Measurements from ENCODE around the gene CMTM2.

DNA sequence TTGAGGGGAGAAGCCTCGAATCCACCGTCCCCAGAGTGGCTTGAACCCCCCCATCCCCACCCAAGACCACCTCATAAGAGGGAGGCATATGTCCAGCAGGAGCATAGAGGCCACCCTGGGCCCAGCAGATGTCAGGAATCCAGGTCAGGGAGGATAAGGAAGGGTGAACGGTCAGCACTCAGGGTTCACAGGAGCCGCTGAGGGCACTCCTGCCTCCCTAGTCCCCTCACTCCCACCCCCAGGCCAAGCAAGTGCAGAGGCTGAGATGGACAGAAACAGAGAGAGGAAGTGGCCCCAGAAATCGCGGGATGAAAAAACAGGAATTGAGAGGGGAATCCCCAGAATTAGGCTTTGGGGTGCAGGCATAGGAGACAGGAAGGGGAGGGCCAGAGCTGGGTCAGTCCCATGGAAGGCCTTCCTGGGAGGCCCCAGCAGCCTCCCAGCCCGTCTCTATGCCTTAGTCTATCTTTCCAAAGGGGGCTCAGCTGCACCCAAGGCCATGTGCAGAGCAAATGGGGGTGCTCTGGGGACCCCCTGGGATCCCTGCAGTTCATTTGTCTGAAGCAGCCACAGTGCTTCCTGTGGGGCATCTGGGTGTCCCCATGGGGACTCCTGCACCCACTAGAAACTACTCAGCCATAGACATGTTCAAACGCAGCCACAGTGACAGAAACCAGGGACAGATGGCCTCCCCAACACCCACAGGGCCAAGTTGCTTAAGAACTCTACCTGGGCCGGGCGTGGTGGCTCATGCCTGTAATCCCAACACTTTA lies 26.9 kb downstream of the CMTM2 start:
- TF ChIP-seq POLR2AphosphoS5 (IDR thresholded peaks at IDR 0.05) = no peak
- TF ChIP-seq, protein P1, sequence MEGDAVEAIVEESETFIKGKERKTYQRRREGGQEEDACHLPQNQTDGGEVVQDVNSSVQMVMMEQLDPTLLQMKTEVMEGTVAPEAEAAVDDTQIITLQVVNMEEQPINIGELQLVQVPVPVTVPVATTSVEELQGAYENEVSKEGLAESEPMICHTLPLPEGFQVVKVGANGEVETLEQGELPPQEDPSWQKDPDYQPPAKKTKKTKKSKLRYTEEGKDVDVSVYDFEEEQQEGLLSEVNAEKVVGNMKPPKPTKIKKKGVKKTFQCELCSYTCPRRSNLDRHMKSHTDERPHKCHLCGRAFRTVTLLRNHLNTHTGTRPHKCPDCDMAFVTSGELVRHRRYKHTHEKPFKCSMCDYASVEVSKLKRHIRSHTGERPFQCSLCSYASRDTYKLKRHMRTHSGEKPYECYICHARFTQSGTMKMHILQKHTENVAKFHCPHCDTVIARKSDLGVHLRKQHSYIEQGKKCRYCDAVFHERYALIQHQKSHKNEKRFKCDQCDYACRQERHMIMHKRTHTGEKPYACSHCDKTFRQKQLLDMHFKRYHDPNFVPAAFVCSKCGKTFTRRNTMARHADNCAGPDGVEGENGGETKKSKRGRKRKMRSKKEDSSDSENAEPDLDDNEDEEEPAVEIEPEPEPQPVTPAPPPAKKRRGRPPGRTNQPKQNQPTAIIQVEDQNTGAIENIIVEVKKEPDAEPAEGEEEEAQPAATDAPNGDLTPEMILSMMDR (IDR thresholded peaks at IDR 0.05; ENCODE audit: poor library complexity, severe bottlenecking) = no peak
